ENCODE measurements around the gene MRC2.
"Not testable (repeated sequence)": the region's sequence is repeated elsewhere in the genome, so short reads cannot be mapped to it uniquely, and the experiment has no call there.

MRC2 gene

DNA sequence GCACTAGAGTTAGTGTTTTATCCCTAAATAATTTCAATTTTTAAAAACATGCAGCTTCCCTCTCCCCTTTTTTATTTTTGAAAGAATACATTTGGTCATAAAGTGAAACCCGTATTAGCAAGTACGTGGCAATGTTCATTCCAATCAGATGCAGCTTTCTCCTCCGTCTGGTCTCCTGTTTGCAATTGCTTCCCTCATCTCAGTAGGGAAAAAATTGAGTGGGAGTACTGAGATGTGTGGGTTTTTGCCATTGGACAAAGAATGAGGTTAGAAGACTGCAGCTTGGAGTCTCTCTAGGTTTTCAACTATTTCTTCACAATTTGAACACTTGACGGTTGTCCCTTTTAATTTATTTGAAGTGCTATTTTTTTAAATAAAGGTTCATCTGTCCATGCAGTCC is 14.4 kb upstream of the MRC2 start:
- DNase-seq (ENCODE audit: low spot score); FAIRE-seq: not testable (repeated sequence)

DNA sequence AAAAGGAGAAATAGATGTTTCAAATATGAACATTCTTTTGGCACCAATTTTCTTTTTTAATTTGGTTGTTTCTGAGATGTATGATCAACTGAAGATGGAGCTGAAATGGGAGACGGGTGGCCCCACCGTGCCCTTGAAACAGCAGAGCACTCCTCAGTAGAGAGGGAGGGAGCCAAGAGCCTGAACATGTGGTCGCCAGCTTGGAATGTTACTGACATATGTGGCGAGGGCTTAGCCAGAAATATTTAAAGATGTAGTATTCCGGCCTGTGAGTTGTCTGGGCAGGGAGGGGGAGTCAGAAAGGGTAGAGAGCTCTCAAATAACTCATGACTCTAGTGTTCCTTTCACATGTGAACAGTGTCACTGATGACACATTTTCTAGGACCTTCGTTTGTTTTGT is 13.3 kb upstream of the MRC2 start:
- no peak for DNase-seq (ENCODE audit: low spot score)

DNA sequence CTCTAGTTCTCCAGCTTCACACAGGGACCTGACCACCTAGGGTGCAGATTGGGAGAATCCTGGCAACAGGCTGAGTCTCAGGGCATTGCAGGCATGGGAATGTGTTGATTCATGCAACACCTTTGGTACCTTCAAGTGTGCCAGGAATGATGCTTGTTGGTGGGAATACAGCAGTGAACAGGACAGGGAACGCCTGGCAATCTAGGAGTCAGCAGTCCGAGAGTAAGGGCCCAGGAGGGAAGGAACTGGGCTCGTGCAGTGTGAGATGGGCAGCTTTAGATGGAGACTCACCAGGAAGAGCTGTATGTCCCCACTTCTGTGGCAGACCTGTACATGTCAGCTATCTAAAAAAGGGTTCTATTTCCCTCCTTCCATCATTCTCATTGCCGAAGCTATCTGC is 12.0 kb upstream of the MRC2 start:
- DNase-seq (ENCODE audit: low spot score) (no peak), FAIRE-seq (no peak)

More for the DNA sequence above, 13.3 kb upstream of the MRC2 start:
- no peak for FAIRE-seq

DNA sequence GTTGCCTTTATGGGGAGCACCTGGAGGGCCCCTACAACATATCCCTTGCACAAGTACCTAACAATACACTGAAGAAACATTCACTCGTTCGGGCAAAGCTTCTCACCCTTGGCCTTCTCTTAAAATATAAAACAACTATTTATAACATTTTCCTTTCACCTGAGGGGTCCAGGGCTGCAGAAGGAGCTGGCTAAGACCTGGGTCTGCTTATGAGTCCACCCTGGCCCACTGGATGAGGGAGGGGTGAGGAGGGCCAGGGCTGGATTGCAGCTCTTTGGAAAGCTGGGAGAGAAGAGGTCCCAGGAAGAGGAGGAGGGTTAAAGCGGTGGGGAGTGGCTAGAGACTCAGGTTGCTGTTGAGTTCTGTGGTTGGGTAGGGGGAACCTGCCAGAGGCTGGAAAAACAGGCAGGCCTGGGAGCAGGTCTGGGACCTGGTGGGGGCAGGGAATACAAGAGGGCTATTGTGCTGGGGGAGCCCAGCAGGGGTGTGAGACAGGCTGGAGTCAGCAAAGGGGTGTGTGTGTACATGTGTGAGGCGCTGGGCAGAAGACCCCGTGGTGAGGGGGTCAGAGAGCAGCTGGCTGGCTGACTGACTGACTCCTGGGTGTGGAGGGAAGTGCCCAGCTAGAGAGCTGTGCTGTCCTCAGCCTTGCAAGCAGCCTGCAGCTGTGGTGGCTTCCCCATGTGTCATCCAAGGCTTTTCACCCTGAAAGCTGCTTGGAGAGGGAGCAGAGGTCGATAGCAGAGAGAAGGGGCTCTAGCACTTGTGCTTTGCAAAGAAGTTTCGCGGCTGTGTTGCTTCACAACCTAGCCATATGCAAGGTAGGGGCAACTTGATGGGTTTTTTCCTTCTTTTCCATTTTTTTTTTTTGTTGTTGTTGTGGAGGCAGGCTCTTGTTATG is 10.2 kb upstream of the MRC2 start:
- no peak for DNase-seq (ENCODE audit: low spot score)
- FAIRE-seq: no peak

DNA sequence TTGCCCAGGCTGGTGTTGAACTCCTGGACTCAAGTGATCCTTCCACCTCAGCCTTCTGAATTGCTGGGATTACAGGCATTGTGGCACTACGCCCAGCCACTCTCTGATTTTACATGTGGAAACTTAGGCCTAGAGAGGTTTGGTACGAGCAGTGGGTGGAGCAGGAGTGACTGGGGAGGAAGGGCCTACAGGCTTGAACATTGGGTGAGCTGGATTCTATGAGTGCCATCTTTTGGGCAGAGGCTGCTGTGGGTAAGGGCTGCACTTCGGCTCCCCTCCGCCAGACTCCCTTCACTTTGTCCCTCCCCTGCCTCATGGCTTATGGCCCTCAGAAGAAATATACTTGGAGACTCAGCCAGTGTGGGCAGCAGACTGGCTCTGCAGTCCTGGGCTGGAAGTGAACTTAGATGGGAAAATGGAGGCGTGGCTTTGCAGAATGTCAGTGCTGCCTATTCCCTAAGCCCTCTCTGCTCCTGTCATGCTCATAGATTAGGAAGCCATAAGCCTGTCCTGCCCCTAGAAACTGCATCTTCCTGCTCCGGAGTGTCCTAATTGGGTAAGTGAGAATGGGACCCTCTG is 9.5 kb upstream of the MRC2 start:
- FAIRE-seq (no peak), DNase-seq (ENCODE audit: low spot score) (no peak)

DNA sequence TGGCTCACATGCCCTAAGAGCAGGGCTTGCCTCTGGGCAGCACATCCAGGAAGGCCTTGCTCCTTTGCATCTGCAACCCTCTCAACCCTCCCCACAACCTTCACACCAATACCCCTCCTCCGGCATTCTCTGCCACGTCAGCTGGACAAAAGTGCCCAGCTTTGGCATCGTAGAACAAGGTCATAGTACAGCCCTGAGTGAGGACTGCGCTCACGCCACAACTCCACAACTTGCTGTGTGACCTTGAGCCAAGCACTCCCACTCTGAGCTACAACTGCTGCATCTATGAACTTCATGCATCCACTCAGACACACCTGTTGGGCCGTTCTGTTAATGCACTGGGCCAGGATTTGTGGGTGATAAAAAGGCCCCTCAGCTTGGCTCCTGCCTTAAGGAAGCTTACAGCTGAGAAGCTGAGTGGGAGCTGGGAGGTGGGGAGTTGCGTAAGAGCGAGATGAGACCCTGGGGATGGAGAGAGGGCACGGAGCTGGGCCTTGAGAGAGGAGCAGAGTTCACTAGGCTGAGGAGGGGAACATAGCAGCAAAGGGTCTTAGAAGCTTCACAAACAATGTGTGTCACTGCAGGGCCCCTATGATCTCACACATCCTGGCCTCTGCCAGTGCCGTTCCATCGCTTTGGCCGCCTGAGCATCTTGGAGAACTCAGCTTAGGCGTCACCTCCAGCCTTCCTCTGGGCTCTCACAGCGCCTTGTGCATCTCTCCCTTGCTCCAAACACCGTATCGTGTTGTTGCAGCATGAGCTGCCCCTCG is 8.6 kb upstream of the MRC2 start:
- peak; percentile 89 for FAIRE-seq

DNA sequence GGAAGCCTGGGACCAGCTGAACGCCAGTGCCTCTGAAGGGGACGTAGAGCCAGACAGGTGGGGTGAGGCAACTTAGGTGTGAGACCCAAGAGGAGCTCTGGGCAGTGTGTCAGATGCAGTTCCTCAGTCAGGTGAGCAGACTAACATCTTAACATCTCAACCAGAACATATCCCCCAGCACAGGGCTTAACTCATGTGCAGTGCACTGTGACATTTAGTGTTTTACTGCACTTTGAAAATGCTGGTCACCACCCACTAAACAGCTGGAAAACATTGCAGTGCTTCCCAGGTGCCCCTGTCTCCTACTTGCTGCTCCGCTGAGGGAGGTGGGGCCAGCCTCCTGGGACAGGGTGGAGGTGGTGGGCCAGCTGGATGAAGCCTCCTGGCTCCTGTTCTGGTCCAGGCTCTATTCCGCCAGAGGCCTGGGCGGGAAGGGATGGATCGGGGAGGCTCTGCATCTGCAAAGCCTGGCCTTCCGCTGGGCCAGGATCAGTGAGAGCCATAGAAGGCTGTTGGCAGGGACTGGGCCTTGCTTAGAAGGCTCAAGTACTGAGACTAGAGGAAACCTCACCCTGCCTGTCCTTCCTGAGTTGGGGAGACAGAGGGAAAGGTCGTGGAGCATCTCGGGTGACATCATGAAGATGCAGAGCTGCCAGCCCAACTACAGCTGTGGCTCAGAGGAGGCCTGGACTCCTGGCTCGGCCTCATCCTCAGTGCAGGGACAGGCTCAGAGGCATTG is 7.9 kb upstream of the MRC2 start:
- no peak for DNase-seq (ENCODE audit: low spot score)
- peak; percentile 90 for FAIRE-seq

More for the DNA sequence above, 8.6 kb upstream of the MRC2 start:
- no peak for DNase-seq (ENCODE audit: low spot score)

DNA sequence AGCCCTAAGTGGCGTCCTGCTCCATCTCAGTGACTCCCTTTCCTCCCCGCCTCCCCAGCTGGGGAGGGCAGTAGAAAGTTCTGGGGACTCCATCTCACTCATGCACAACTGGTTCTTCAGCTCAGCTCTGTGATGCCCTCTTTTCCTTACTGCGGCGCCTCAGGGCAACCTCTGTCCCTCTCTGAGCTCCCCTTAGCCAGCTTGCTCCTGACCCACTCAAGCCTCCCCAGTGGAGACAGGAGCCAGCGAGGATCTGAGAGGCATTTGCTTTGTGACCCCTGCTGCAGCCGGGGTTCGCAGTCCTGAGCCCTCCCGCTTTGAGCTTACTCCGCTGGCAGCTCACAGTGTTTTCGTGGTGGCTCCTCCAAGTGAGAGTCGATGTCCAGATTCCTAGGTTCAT is 6.2 kb upstream of the MRC2 start:
- FAIRE-seq (no peak), DNase-seq (ENCODE audit: low spot score) (no peak)

DNA sequence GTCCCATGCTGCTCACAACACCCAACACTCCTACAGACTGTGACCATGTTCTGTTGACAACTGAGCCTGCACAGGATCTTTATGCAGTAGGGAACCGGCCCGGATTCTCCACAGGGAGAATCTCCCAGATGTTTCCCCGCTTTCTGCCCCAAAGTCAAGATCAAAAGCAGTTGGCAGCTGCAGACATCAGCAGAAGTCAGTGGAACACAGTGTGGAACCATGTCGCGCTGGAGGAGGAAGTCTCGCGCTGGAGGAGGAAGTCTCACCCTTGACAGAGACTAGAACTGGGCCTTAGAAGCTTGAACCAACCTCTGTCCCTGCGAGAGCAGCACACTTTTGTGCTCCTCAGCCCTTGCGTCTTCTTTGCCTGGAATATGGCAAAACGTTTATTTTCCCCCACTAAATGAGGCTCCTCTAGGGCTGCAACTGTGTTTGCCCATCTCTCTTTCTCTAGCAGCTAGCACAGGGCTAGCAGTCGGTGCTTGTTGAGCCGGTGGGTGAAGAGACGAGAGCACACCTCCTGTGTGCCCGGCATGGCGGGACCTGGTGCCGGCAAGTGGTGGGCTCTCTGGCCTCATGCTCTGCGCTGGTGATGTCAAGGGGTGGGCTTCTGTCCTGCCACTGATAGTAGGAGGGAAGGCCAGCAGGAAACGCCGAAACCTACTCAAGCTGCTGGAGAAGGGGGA is 2.1 kb upstream of the MRC2 start:
- DNase-seq (ENCODE audit: low spot score) (no peak), FAIRE-seq (peak; percentile 71)

DNA sequence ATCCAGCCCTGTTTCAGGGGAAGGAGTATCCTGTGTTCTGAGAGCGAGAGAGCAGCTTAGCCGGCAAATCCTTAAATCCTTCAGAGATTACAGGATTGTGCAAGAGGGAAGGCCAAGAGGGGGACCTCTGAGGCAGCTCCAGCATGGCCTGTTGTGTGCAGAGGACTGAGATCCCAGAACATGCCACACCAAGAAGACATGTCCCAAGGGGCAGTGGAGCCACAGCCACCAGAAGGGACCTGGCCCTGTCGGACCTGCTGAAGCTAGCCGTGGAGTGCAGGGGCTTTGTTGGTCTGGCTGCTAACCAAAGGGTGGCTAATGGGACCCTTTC is 1.6 kb upstream of the MRC2 start:
- no peak for DNase-seq (ENCODE audit: low spot score)
- peak; percentile 23 for FAIRE-seq

DNA sequence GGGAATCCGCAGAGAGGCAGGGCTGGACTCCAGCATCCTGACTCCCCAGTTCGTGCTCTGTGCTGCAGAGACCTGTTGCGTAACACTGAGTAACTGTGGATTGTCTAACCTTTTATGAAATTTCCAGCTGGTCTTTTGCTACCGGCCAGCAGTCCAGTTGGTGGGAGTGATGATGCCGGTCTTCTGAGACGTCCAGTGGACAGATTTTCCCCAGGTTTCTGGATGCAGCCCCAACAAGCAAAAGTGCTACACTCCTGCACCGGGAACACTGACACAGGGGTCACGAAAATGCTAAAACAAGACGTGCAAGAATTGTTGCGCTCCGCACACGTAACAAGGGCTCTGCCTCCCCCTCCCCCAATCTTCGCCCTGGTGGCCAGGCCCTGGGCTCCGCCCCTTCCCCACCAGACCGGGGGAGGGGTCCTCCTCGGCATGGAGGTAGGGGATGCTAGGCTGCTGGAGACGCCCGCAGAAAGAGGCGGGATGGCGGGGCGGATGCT is 701 bp upstream of the MRC2 start:
- FAIRE-seq (no peak), DNase-seq (ENCODE audit: low spot score) (peak; percentile 94)

DNA sequence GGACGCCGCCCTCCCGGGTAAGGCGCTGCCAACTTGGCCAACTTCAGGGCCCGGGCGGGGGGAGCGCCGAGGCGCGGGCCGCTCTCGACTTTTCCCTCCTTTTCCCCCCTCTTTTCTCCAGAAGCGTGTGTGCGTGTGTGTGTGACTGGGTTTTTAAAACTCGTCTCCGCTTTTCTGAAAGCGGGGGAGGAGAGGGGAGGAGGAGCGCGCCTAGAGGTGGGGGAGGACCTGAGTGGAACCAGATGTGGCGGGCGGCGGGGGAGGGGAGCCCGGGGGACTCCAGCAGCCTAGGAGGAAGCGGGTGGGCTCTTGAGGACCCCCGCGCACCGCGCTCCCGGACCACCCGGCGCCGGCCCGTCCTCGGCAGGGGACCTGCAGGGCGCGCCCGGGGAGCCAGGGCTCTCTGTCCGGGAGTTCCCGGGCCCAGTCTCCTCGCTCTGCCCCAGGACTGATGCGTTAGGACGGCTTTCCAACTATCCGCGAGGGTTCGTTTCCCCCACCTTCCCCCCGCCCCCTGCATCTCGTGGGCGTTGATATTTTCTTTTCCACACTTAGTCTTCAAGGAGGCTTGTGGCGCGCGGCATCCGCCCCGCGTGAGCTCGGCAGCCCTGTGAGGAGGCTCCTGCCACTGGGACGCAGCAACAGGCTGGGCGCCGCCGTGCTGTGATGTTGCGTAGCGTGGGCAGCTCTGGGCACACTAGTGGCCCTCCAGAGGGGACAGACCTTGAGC is 599 bp downstream of the MRC2 start:
- DNase-seq (ENCODE audit: low spot score) (peak; percentile 68), FAIRE-seq (peak; percentile 89)

DNA sequence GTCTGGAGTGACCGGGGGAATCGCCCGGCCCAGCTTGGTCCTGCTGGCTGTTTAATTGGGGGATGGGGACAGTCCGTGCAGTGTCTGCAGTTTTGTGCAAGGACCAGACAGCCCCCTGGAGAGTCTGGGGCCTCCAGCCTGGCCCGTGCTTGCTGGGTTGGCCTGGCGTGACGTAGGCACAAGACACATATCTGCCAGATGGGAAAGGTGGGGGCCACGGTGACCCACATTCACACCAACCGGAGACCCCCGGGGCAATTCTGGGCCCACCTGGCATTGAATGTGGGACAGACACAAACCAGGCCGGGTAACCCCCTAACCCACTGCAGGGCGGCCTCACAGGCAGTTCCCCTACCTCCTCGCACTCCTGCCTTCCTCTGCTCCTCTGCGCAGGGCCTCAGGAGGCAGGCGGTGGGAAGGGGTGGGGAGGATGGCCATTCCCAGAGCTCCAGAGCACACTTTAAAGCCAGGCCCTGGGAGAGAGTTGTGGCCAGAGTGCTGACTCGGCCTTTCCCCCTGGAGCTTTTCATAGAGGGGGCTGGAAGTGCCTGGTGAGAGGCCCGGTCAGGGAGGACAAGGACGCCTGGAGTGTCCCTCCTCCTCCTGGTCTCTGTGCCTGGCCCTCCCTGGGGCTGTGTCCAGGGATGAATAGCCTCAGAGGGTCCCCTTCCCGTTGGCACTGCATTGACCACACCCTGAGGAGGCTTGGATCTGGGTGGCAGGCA is 1.5 kb downstream of the MRC2 start:
- FAIRE-seq (peak; percentile 97), DNase-seq (ENCODE audit: low spot score) (peak; percentile 63)

DNA sequence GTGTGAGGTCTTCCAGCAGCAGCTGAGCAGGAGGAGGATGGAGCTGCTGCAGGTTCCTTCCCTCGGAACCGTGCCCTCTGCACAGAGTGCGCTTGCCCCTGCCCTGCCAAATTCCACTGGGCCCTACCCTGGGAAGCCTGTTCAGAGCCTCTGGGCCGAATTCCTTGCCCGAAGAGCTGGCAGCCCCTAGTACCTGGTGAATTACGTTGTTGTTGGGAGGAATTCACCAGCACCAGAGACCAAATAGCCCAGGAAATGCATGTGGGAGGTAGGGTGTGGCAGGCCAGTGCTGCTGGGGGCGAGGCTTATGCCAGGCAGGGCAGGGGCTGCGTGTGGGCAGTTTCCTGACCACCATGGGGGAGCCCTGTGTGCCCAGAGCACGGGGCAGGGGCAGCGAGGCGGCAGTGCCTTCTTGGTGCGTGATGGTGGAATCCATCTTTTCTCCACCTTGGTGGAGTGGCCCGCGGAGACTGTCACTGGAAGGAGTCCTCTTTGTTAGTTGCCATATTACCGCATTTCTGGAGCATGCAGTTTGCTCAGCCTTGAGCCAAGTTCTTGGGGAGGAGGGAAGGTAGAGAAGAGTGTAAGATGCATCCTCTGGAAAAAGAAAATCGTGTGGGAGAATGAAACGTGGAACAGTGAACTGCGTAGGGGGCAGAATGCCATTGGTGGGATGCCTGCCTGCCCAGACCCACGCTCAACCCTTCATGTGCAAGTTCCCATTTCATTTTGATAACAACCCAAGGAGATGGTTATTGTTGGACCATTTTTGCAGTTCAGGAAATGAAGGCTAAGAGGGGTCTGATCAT is 2.3 kb downstream of the MRC2 start:
- FAIRE-seq (peak; percentile 97), DNase-seq (ENCODE audit: low spot score) (no peak)

DNA sequence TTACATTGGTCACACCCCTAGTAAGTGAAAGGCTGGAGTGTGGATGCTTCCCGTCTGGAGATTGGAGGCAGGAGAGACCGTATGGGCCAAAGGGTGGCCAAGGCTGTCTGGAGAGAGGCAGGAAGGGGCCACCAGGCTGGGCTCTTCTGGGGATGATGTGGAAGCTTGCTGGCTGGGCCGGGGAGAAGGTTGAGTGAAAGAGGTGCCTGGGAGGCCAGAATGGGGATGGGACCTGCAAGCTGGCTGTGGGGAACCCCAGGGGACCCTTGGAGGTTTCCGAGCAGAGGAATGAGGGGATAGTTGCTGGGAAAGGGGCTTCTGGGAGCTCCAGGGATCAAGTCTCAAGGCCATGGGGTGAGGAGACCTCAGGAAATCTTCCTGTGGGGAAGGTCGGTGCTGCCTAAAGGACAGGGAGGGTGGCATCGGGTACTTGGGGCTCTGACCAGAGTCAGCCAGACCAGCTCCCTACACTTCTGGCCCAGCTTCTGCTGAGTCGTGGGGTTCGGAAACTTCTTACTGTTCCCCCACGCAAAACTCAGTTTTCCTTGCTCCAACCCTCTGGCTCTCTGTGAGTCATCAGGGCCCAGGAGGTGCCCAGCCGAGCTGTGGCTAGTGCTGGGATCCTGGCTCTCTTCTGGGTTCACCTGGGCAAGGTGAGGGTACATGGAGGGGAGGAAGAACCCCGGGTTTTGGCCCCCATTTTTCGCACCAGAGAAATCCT is 3.1 kb downstream of the MRC2 start:
- FAIRE-seq (no peak), DNase-seq (ENCODE audit: low spot score) (no peak)

DNA sequence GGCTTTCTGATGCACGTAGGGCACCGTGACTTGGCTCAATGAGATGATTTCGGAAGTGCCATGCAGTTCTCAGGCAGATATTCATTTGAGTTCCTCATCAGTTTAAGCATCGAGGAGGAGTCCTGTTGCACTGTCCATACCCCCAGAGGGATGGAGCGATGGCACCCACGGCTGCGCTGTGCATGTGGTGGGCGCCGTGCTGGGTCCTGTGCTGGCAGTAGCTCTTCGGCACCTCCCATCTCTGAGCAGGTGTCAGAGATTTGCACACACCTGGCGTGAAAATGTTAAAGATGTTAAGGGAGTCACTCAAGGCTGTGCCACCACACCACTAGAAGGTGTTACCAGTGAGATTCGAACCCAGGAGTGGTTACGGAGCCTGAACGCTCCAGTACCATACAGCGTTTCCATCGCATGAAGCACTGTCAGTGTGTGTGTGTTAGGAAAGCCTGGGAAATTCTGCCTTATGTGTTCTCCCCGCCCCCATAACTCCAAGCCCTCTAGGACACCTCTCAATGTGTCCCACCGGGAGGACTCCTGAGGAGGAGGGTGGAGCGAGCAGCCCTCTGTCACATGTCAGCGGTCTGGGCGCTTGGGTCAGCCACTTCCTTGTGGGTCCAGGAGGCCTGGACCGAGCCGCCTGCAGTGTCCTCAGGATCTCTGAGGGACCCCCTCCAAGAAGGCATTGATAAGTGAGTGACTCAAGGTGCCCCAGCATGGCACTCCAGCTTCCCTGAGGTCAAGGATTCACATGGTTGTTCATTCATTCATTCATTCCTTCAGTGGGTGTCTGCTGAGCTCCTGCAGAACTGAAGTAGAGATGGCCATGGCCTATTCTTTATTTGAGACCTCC is 3.8 kb downstream of the MRC2 start:
- no peak for DNase-seq (ENCODE audit: low spot score)
- peak; percentile 91 for FAIRE-seq
